ENCODE measurements around the gene ZNF846. TPM values are rescaled to one million over a fixed set of nuclear protein-coding genes. Genes with fewer than 3 reads are reported as not detected.
"Not testable (repeated sequence)": the region's sequence is repeated elsewhere in the genome, so short reads cannot be mapped to it uniquely, and the experiment has no call there.

ZNF846 gene
- total and polyA plus RNA-seq, 5 donors from 2014 or later = 3.6 to 8.4 (median 4.0) TPM

DNA sequence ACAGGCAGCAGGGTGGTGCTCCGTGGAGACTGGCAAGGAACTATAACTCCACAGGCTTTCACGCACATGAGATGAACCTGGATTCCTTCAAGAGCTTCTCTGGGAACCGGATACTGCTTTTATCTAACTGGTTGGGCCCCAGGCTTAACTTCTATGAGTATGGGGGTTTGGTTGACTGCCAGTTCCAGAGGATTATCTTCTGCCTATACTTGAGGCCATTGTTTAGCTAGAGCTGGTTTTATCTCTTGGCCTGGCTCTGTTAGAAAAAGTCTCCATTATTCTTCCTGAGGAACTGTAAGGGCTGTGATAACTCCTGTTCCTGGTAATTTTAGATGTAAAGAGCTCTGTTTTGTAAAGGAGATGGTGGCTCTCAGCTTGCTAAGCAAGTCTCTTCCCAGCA lies 40.9 kb downstream of the ZNF846 start:
- Histone ChIP-seq H3K9me3 (ENCODE audit: control insufficient read depth in 2 of 2, low read length in 2 of 2) (peaks cover 5 to 22% of the 10 kb centered on the region in 2 experiments), H3K27me3 (ENCODE audit: control insufficient read depth, insufficient read depth, low read length) (no peaks in the 10 kb centered on the region), H3K4me1 (ENCODE audit: control insufficient read depth, insufficient read depth, low read length, poor library complexity, severe bottlenecking) (no peaks in the 10 kb centered on the region), H3K36me3 (ENCODE audit: control insufficient read depth, insufficient read depth, low read length) (no peaks in the 10 kb centered on the region), H3K27ac (ENCODE audit: insufficient read depth, low read length, poor library complexity, severe bottlenecking) (no peak overlapping the region), H3K4me3 (ENCODE audit: low read depth, low read length) (no peak overlapping the region)
- DNase-seq = no peak
- H3K9me3 Mint-ChIP-seq = peaks cover 0 to 30% (median 7%) of the 10 kb centered on the region in 7 donors
- H3K36me3 Mint-ChIP-seq = no peaks in the 10 kb centered on the region
- H3K27me3 Mint-ChIP-seq = peaks cover 6% of the 10 kb centered on the region
- H3K4me1 Mint-ChIP-seq = no peaks in the 10 kb centered on the region
- ATAC-seq (ENCODE audit: low read depth in 2 of 2) = no peak
- H3K4me3 Mint-ChIP-seq = no peak overlapping the region
- H3K27ac Mint-ChIP-seq = no peak overlapping the region

DNA sequence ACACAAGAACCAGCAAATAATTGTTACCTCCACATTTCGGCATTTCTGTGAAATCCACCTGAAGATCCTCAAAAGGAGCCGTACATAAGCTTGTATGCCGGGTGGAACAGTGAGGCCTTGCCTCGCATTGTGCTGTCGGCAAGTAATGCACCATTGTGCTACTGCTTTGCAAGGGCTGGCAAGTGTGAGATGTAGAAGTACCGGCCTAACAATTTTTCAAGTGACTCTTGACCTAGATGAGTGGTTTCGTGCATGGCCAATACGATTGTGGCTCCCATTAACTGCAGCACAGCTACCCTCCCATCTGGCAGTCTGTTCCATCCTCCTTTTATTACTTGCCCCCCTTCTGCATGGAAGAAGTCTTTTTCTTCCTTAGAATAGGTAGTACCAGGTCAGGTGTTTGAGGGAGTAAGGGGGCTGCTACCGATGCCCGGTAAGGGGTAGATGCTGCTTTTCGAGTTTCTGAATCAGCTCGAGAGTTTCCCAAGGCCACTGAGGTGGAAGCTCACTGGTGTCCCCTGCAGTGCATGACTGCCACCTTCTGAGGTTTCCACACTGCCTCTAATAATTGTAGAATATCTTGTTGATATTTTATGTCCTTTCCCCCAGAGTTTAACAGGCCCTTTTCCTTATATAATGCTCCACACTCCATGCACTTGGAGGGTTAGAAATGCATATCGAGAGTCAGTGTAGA lies 42.9 kb downstream of the ZNF846 start:
- not testable (repeated sequence) for H3K4me3 ChIP-seq (ENCODE audit: low read depth, low read length); H3K27ac ChIP-seq (ENCODE audit: insufficient read depth, low read length, poor library complexity, severe bottlenecking); DNase-seq; H3K4me1 ChIP-seq (ENCODE audit: control insufficient read depth, insufficient read depth, low read length, poor library complexity, severe bottlenecking); H3K27me3 ChIP-seq (ENCODE audit: control insufficient read depth, insufficient read depth, low read length); H3K4me3 Mint-ChIP-seq; H3K36me3 ChIP-seq (ENCODE audit: control insufficient read depth, insufficient read depth, low read length); H3K27ac Mint-ChIP-seq; ATAC-seq (ENCODE audit: low read depth in 2 of 2); H3K27me3 Mint-ChIP-seq; H3K36me3 Mint-ChIP-seq; H3K4me1 Mint-ChIP-seq
- peaks cover 0 to 39% (median 9%) of the 10 kb centered on the region in 7 donors for H3K9me3 Mint-ChIP-seq
- H3K9me3 ChIP-seq (ENCODE audit: control insufficient read depth in 2 of 2, low read length in 2 of 2) = peaks cover 5 to 22% of the 10 kb centered on the region in 2 experiments

DNA sequence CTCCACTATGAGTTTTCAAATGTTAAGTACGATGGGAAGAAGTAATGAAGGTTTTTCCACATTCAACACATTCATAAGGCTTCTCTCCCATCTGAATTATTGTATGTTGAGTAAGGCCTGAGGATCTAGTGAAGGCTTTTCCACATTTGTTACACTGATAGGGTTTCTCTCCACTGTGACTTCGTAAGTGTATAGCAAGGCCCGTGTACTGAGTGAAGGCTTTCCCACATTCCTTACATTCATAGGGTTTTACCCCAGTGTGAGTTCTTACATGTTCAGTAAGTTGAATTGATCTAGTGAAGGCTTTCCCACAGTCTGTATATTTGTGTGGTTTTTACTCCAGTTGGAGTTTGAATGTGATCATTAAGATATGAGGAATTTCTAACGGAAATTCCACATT lies 44.4 kb downstream of the ZNF846 start:
- peaks cover 0 to 7% (median 2%) of the 10 kb centered on the region in 4 donors for H3K4me1 Mint-ChIP-seq

DNA sequence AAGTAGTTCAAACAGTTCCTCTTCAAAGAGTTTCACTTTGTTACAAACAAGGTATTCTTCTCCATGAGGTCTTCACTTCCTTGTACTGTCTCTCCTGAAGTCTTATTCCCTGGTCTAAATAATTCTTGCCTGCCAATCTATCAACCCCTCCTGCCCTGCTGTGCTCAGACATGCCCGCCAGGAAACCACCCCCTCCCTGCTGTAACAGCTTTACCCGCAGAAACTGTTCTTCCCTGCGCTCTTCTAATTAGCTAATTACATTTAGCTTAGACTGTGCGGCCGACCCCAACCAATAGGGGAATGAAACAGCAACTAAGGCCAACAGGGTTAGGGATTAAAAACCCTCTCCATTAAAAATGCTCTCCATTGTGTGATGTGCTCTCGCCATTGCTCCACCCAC lies 46.7 kb downstream of the ZNF846 start:
- Mint-ChIP-seq H3K9me3 (peaks cover 0 to 39% (median 11%) of the 10 kb centered on the region in 7 donors), H3K4me1 (peaks cover 0 to 7% (median 2%) of the 10 kb centered on the region in 4 donors), H3K27ac (peak overlapping the region in 1 of 3 donors; percentile 59), H3K27me3 (peaks cover 24% of the 10 kb centered on the region), H3K4me3 (no peak overlapping the region), H3K36me3 (no peaks in the 10 kb centered on the region)
- no peak overlapping the region for H3K4me3 ChIP-seq (ENCODE audit: low read depth, low read length)
- no peaks in the 10 kb centered on the region for H3K4me1 ChIP-seq (ENCODE audit: control insufficient read depth, insufficient read depth, low read length, poor library complexity, severe bottlenecking)
- DNase-seq (no peak), ATAC-seq (ENCODE audit: low read depth in 2 of 2) (no peak)
- H3K36me3 ChIP-seq (ENCODE audit: control insufficient read depth, insufficient read depth, low read length) = no peaks in the 10 kb centered on the region
- H3K9me3 ChIP-seq (ENCODE audit: control insufficient read depth in 2 of 2, low read length in 2 of 2) = peaks cover 5 to 22% of the 10 kb centered on the region in 2 experiments
- no peak overlapping the region for H3K27ac ChIP-seq (ENCODE audit: insufficient read depth, low read length, poor library complexity, severe bottlenecking)
- H3K27me3 ChIP-seq (ENCODE audit: control insufficient read depth, insufficient read depth, low read length) = no peaks in the 10 kb centered on the region

More for the DNA sequence above, 44.4 kb downstream of the ZNF846 start:
- no peaks in the 10 kb centered on the region for H3K4me1 ChIP-seq (ENCODE audit: control insufficient read depth, insufficient read depth, low read length, poor library complexity, severe bottlenecking)
- H3K36me3 Mint-ChIP-seq = no peaks in the 10 kb centered on the region
- DNase-seq (no peak), ATAC-seq (ENCODE audit: low read depth in 2 of 2) (no peak)
- H3K27ac Mint-ChIP-seq = no peak overlapping the region
- H3K9me3 Mint-ChIP-seq = peaks cover 0 to 39% (median 9%) of the 10 kb centered on the region in 7 donors
- H3K9me3 ChIP-seq (ENCODE audit: control insufficient read depth in 2 of 2, low read length in 2 of 2) = peaks cover 5 to 22% of the 10 kb centered on the region in 2 experiments
- H3K27me3 ChIP-seq (ENCODE audit: control insufficient read depth, insufficient read depth, low read length) = no peaks in the 10 kb centered on the region
- H3K27ac ChIP-seq (ENCODE audit: insufficient read depth, low read length, poor library complexity, severe bottlenecking) = no peak overlapping the region
- peaks cover 10% of the 10 kb centered on the region for H3K27me3 Mint-ChIP-seq
- H3K36me3 ChIP-seq (ENCODE audit: control insufficient read depth, insufficient read depth, low read length) = no peaks in the 10 kb centered on the region
- H3K4me3 ChIP-seq (ENCODE audit: low read depth, low read length) = no peak overlapping the region
- H3K4me3 Mint-ChIP-seq = no peak overlapping the region

DNA sequence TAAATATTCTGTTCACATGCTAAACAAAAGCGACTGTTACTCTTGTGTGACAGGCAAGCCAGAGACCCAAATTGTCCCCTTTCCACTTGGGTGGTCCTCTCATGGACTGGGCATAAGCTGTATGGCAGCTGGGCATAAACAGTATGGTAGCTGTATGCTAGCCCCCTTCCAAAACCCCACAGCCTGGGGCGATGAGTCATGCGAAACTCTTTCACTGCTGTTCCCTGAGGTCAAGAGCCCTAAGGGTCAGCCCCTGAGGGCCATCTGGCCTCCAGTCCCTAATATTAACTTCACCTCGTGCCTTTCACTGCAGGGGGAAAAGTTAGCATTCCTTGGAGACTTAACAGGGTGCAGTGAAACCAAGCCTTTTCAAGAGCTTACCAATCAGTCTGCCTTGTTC lies 48.0 kb downstream of the ZNF846 start:
- no peak overlapping the region for H3K27ac Mint-ChIP-seq
- no peak for ATAC-seq (ENCODE audit: low read depth in 2 of 2)

DNA sequence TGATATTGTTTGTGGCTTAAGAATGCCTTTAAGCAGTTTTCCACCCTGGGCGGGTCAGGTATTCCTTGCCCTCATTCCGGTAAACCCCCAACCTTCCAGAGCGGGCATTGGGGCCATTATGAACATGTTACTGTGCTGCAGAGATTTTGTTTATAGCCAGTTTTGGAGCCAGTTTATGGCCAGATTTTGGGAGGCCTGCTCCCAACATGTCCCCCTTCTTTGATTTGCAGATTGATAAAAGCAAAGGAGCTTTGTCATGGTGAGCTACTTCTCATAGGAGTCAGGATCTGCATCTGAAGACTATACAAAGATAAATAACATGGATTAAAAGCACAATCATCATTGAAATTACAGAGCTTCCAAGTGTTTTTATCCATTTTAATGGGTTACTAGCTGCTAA lies 56.7 kb downstream of the ZNF846 start:
- Mint-ChIP-seq H3K4me3 (no peak overlapping the region), H3K9me3 (peaks cover 5 to 48% (median 16%) of the 10 kb centered on the region in 7 donors), H3K27me3 (peaks cover 5% of the 10 kb centered on the region), H3K4me1 (no peaks in the 10 kb centered on the region), H3K36me3 (no peaks in the 10 kb centered on the region), H3K27ac (no peak overlapping the region)
- no peak overlapping the region for H3K4me3 ChIP-seq (ENCODE audit: low read depth, low read length)
- H3K36me3 ChIP-seq (ENCODE audit: control insufficient read depth, insufficient read depth, low read length) = no peaks in the 10 kb centered on the region
- ATAC-seq (ENCODE audit: low read depth in 2 of 2) = no peak
- no peaks in the 10 kb centered on the region for H3K4me1 ChIP-seq (ENCODE audit: control insufficient read depth, insufficient read depth, low read length, poor library complexity, severe bottlenecking)
- peaks cover 5 to 25% of the 10 kb centered on the region in 2 experiments for H3K9me3 ChIP-seq (ENCODE audit: control insufficient read depth in 2 of 2, low read length in 2 of 2)
- DNase-seq = no peak
- H3K27me3 ChIP-seq (ENCODE audit: control insufficient read depth, insufficient read depth, low read length) = no peaks in the 10 kb centered on the region
- no peak overlapping the region for H3K27ac ChIP-seq (ENCODE audit: insufficient read depth, low read length, poor library complexity, severe bottlenecking)

More for the DNA sequence above, 48.0 kb downstream of the ZNF846 start:
- peaks cover 0 to 34% (median 11%) of the 10 kb centered on the region in 7 donors for H3K9me3 Mint-ChIP-seq
- Histone ChIP-seq H3K9me3 (ENCODE audit: control insufficient read depth in 2 of 2, low read length in 2 of 2) (peaks cover 5 to 21% of the 10 kb centered on the region in 2 experiments), H3K4me1 (ENCODE audit: control insufficient read depth, insufficient read depth, low read length, poor library complexity, severe bottlenecking) (no peaks in the 10 kb centered on the region), H3K4me3 (ENCODE audit: low read depth, low read length) (no peak overlapping the region), H3K27ac (ENCODE audit: insufficient read depth, low read length, poor library complexity, severe bottlenecking) (no peak overlapping the region), H3K27me3 (ENCODE audit: control insufficient read depth, insufficient read depth, low read length) (no peaks in the 10 kb centered on the region), H3K36me3 (ENCODE audit: control insufficient read depth, insufficient read depth, low read length) (no peaks in the 10 kb centered on the region)
- no peak overlapping the region for H3K4me3 Mint-ChIP-seq
- peaks cover 24% of the 10 kb centered on the region for H3K27me3 Mint-ChIP-seq
- H3K4me1 Mint-ChIP-seq = peaks cover 0 to 7% (median 2%) of the 10 kb centered on the region in 4 donors
- DNase-seq = no peak
- H3K36me3 Mint-ChIP-seq = no peaks in the 10 kb centered on the region

DNA sequence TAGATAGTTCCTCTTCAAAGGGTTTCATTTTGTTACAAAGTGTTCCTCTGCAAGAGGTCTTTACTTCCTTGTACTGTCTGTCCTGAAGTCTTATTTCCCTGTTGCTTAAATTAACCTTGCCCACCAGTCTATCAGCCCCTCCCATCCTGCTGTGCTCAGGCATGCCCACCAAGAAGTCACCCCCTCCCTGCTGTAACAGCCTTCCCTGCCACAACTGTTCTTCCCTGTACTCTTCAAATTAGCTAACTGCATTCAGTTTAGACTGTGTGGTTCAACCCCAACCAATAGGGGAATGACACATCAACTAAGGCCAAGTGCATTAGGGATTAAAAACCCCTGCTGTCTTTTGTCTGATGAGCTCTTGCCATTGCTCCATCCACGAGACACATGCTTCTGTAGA lies 59.2 kb downstream of the ZNF846 start:
- no peaks in the 10 kb centered on the region for H3K36me3 ChIP-seq (ENCODE audit: control insufficient read depth, insufficient read depth, low read length)
- DNase-seq (no peak), ATAC-seq (ENCODE audit: low read depth in 2 of 2) (no peak)
- H3K4me3 Mint-ChIP-seq = no peak overlapping the region
- peaks cover 5 to 25% of the 10 kb centered on the region in 2 experiments for H3K9me3 ChIP-seq (ENCODE audit: control insufficient read depth in 2 of 2, low read length in 2 of 2)
- no peaks in the 10 kb centered on the region for H3K36me3 Mint-ChIP-seq
- H3K27me3 Mint-ChIP-seq = peaks cover 11% of the 10 kb centered on the region
- H3K27ac Mint-ChIP-seq = no peak overlapping the region
- no peaks in the 10 kb centered on the region for H3K4me1 ChIP-seq (ENCODE audit: control insufficient read depth, insufficient read depth, low read length, poor library complexity, severe bottlenecking)
- H3K4me1 Mint-ChIP-seq = no peaks in the 10 kb centered on the region
- no peak overlapping the region for H3K4me3 ChIP-seq (ENCODE audit: low read depth, low read length)
- H3K9me3 Mint-ChIP-seq = peaks cover 5 to 48% (median 14%) of the 10 kb centered on the region in 7 donors
- H3K27me3 ChIP-seq (ENCODE audit: control insufficient read depth, insufficient read depth, low read length) = no peaks in the 10 kb centered on the region
- H3K27ac ChIP-seq (ENCODE audit: insufficient read depth, low read length, poor library complexity, severe bottlenecking) = no peak overlapping the region

DNA sequence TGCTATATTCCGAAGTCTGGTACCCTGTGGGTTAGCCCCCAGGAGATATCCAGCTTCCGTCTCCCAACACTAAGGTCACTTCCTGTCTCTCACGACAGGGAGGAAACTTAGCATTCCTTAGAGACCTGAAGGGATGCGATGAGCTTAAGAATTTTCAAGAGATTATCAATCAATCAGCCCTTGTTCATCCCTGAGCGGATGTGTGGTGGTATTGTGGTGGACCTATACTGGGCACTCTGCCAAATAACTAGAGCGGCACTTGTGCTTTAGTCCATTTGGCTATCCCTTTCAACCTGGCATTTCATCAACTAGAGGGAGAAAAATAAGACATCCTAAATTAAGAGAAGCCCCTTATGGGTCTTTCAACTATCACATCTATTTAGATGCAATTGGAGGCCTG lies 62.7 kb downstream of the ZNF846 start:
- H3K4me3 Mint-ChIP-seq = no peak overlapping the region
- no peaks in the 10 kb centered on the region for H3K27me3 ChIP-seq (ENCODE audit: control insufficient read depth, insufficient read depth, low read length)
- peaks cover 0 to 5% (median 0%) of the 10 kb centered on the region in 4 donors for H3K4me1 Mint-ChIP-seq
- no peak overlapping the region for H3K4me3 ChIP-seq (ENCODE audit: low read depth, low read length)
- ATAC-seq (ENCODE audit: low read depth in 2 of 2) (no peak), DNase-seq (no peak)
- no peak overlapping the region for H3K27ac ChIP-seq (ENCODE audit: insufficient read depth, low read length, poor library complexity, severe bottlenecking)
- H3K27me3 Mint-ChIP-seq = peaks cover 18% of the 10 kb centered on the region
- peaks cover 0 to 12% of the 10 kb centered on the region in 2 experiments for H3K9me3 ChIP-seq (ENCODE audit: control insufficient read depth in 2 of 2, low read length in 2 of 2)
- no peak overlapping the region for H3K27ac Mint-ChIP-seq
- H3K36me3 Mint-ChIP-seq = no peaks in the 10 kb centered on the region
- no peaks in the 10 kb centered on the region for H3K4me1 ChIP-seq (ENCODE audit: control insufficient read depth, insufficient read depth, low read length, poor library complexity, severe bottlenecking)
- H3K36me3 ChIP-seq (ENCODE audit: control insufficient read depth, insufficient read depth, low read length) = no peaks in the 10 kb centered on the region
- H3K9me3 Mint-ChIP-seq = peaks cover 1 to 19% (median 7%) of the 10 kb centered on the region in 7 donors
